ENCODE data around the gene NOLC1. TPM values are rescaled to one million over a fixed set of nuclear protein-coding genes. Genes with fewer than 3 reads are reported as not detected.

NOLC1 gene
- total RNA-seq, 2 donors from 2014 or later, result 26.3 to 37.6 TPM

DNA sequence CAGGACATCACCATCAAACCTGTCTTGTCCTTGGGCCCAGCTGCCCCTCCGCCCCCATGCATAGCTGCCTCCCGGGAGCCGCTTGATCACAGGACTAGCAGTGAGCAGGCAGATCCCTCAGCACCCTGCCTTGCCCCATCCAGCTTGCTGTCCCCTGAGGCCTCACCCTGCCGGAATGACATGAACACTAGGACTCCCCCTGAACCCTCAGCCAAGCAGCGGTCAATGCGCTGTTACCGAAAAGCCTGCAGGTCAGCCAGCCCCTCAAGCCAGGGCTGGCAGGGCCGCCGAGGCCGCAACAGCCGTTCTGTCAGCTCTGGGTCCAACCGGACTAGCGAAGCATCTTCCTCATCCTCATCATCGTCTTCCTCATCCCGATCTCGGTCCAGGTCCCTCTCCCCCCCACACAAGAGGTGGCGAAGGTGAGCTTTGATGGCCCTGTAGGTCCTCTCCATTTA, 5.2 kb upstream of the NOLC1 start:
- ATAC-seq (no peak), DNase-seq (no peak)
- intact Hi-C loops (cut with DNase I), result no loop called here

DNA sequence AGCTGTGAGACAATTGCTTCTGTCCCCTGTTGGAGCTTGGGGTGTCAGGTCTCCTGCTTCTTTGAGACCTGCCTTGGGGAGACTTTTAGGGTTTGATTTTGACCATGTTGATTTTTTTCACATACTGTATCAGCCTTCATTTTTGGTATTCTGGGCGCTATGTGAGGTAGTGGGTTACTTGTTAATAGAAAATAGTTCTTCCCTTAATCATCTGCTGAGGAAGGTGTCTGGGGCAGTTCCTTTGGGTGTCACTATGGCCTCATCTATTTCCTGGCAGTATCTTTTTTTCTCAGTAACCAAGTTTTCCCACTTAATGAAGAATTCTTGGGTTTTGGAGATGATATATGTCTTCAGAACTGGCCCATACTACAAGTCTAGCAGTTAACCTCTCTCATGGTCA, 4.6 kb upstream of the NOLC1 start:
- intact Hi-C loops (cut with DNase I), result no loop called here
- DNase-seq, result no peak
- no peak for ATAC-seq

DNA sequence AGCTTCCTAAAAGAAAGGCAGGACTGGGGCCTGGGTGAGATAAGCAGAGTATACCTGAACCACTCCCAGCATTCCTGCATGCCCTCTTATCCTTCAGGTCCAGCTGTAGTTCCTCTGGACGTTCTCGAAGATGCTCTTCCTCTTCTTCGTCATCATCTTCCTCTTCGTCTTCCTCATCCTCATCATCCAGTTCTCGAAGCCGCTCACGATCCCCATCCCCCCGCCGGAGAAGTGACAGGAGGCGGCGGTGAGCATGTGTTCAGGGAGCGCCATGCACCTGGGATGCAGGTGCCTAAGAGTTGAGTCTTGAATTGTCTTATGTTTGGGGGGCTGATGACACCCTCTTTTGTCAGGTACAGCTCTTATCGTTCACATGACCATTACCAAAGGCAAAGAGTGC, 3.9 kb upstream of the NOLC1 start:
- DNase-seq, result no peak
- intact Hi-C loops (cut with DNase I), result no loop called here
- no peak for ATAC-seq

DNA sequence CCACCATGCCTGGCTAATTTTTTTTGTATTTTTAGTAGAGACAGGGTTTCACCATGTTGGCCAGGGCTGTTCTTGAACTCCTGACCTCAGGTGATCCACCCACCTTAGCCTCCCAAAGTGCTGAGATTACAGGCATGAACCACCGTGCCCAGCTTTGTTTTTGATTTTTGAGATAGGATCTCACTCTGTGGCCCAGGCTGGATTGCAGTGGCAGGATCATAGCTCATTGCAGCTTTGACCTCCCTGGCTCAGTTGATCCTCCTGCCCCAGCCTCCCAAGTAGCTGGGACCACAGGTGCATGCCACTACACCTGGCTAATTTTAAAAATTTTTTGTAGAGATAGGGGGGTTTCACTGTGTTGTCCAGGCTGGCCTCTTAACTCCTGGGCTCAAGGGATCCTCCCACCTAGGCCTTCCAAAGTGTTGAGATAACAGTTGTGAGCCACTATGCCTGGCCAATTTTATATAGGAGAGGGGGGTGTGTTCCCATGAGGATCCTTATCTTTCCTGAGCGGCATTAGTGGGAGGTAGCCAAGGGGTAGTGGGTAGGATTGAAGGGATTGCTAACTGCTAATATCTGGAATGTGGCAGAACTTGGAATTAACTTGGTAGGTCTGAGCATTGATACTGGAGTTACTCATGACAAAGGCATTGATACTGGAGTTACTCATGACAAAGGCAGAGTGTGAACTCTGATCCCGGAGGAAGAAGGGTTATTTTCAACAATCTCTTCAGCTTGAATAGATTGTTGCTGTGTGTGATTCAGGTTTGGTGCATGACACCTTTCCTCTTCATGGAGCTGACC, 1.0 kb upstream of the NOLC1 start:
- no peak for ATAC-seq
- DNase-seq, result no peak
- intact Hi-C loops (cut with DNase I), result no loop called here

DNA sequence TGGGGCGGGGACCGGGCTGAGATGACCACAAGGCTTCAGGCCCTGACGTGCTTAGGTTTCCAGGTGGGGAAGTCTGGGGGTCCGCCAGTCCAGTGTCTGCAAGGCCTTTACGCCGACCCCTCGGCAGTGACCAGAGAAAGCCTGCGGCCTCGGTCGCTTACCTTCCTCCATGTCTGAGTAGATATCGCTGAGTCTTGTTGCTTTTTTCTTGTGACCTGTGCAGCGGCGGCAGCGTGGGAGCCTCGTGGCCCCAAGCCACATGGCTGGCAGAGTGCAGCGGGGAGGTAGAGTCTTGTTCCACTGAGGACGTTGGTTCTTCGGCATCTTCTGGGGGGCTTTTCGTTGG, 329 bp downstream of the NOLC1 start:
- DNase-seq (no peak), ATAC-seq (peak; percentile 1 to 14)
- intact Hi-C loops (cut with DNase I), result no loop called here

DNA sequence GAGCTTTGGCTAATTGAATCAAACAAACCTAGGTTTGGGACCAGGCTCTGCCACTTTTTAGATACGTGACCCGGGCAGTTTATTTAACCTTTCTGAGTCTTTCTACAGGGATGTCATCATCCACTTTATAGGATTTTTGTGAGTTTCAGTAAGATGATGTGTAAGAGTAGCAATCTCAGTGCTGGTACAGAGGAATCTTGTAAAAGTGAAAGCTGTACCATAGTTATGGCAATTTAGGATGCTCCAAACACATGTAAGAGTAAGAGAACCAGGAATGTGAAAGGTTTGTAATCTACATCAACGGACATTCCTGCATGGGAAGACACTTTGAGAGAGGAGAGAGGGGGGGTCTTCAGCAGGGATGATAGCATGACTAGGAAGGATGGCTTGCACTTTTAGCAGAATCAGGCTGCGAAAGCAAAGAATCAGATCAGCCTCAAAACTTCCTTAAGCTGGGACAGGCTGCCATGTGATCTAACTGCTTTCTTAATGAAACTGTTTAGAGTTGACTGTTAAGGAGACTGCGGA, 968 bp downstream of the NOLC1 start:
- ATAC-seq, result no peak

DNA sequence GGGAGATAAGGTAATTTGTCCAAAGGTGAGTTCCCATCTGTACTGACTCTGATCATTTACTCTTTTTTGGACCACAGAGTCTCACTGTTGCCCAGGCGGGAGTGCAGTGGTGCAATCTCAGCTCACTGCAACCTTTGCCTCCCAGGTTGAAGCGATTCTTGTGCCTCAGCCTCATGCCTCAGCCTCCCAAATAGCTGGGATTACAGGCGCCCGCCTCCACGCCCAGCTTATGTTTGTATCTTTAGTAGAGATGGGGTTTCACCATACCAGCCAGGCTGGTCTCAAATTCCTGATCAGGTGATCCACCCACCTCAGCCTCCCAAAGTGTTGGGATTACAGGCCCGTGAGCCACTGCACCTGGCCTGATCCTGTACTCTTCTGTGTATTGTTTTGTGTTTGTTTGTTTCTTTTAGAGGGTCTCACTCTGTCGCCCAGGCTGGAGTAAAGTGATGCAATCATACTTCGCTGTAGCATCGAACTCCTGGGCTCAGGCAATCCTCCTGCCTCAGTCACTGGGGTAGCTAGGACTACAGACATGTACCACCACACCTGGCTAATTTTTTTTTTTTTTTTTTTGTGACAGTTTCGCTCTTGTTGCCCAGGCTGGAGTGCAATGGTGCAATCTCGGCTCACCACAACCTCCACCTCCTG, 2.4 kb downstream of the NOLC1 start:
- DNase-seq (no peak), ATAC-seq (no peak)
- intact Hi-C loops (cut with DNase I), result no loop called here

More for the DNA sequence above, 968 bp downstream of the NOLC1 start:
- no peak for DNase-seq
- intact Hi-C loops (cut with DNase I), result no loop called here

DNA sequence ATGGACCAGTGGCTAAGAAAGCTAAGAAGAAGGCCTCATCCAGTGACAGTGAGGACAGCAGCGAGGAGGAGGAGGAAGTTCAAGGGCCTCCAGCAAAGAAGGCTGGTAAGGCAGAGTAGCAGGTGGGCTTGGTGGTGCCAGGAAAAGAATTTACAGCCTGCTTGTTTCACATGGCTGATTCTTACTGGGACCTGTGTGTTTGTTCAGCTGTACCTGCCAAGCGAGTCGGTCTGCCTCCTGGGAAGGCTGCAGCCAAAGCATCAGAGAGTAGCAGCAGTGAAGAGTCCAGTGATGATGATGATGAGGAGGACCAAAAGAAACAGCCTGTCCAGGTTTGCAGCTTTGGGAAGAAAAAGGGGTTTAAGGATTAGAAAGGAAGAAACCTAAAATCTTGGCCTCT, 5.0 kb downstream of the NOLC1 start:
- intact Hi-C loops (cut with DNase I), result no loop called here
- no peak for DNase-seq
- ATAC-seq, result no peak

DNA sequence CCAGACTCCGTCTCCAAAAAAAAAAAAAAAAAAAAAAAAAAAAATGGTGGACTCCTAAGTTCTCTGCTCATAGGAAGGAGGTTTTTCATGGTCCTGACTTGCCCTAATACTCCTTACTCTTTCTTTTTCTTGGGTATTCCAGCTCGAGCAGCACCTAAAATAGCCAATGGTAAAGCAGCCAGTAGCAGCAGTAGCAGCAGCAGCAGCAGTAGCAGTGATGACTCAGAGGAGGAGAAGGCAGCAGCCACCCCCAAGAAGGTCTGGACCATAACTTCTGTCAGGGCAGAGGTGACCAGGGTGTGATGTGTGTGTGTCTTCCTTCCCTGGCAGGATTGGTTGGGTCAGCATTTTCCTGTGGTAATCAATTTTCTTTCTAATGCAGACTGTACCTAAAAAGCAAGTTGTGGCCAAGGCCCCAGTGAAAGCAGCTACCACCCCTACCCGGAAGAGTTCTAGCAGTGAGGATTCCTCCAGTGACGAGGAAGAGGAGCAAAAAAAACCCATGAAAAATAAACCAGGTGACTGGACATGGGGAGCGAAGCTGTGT, 6.9 kb downstream of the NOLC1 start:
- intact Hi-C loops (cut with DNase I), result no loop called here
- DNase-seq (no peak), ATAC-seq (no peak)

DNA sequence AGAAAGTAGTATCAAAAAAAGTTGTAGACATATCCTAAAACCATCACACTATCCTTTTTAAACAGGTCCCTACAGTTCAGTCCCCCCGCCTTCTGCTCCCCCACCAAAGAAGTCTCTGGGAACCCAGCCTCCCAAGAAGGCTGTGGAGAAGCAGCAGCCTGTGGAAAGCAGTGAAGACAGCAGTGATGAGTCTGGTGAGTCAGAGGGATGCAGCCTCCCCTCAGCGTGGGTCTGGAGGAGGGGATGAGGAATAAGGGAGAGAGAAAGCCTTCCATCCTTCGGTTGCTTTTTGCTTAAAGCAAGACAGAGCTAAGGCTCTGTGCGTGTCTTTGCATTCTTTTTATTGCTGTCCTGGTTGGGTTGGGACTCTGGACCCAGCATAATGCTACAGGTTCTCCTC, 7.6 kb downstream of the NOLC1 start:
- DNase-seq, result no peak
- intact Hi-C loops (cut with DNase I), result loop anchor here (10.0 kb wide), 2 partner anchors 65 to 425 kb away; partner anchors contain the start of gene ELOVL3 (in 1 of the 2)
- no peak for ATAC-seq

DNA sequence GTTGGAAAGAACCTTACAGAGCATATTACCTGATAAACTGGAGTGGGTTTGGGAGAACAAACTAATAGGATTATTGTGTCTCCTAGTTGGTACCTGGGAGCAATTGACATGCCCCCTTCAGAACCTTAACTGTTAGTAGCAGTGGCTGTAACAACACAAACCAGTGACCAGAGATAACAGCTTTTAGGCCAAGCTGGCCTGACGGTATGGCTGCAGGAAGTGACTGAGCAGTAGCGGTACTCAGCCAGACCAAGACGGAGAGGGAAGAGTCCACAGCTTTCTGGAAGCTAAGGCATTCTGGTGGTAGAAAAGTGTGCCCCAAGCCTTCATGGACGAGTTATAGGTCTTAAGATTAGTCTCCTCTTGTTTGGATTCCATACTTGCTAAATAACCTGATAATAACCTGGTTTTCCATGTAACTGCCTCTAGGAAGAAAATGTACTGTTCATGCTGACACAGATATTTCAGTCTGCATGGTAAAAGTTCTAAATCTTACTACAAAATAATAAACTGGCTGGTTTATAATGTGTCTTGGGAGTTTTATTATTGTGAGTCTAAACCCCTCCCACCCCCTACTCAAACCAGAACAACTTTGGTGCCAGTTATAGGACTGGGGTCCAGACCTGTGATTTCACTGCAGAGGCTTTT, 11.3 kb downstream of the NOLC1 start:
- no peak for ATAC-seq
- intact Hi-C loops (cut with DNase I), result loop anchor here (10.0 kb wide), 2 partner anchors 61 to 421 kb away; partner anchors contain the start of gene ELOVL3 (in 1 of the 2)
- DNase-seq, result no peak

DNA sequence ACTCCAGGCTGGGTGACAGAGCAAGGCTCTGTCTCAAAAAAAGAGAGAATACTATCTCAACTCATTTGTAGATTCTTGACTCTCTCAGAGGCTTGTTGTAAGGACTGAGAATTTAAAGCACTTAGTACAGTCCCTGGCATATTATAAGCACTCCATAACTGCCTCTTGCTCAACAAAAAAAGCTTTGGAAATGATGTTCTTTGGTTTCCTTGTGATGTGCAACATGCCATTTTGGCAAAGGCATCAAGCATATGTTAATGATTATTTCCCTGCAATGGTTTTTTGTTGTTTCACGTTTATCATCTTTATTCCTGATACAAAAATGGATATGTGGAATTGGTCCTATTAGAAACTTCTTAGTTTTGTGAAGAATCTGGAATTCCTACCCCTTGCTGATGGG, 15.7 kb downstream of the NOLC1 start:
- ATAC-seq, result no peak
- intact Hi-C loops (cut with DNase I), result loop anchor here (5.0 to 10.0 kb wide), 5 partner anchors 57 to 417 kb away; partner anchors contain the start of genes ELOVL3 (in 2 of the 2) and NFKB2 (in 1 of the 2)
- DNase-seq, result no peak

DNA sequence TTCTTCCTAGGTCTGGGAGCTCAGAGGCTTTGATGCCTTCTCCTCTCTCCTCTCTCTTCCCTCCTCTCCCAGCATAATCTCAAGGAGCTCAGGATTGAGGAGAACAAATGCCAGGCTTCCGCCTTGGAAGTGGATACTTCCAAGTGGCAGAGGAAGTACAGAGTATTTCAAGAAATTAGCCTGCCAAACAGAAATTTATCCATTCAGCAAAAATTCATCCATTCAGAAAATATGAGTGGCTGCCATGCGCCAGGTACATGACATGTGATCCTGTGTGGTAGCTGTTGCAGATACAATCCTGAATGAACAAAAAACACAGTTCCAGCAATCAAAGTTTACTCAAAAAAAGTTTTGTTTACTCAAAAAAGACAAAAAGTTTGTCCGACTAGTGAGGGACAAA, 18.4 kb downstream of the NOLC1 start:
- intact Hi-C loops (cut with DNase I), result no loop called here
- ATAC-seq (no peak), DNase-seq (no peak)

DNA sequence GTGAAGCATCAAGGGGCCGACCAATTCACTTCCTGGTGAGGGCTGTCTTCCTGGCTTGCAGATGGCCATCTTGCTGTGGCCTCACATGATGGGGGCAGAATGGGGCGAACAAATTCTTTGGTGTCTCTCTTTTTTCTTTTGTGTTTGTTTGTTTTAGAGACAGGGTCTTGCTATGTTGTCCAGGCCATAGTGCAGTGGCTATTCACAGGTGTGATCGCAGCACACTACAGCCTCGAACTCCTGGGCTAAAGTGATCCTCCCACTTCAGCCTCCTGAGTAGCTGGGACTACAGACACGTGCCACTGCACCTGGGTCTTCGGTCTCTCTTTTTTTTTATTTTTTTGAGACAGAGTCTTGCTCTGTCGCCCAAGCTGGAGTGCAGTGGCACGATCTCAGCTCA, 20.1 kb downstream of the NOLC1 start:
- intact Hi-C loops (cut with DNase I), result no loop called here
- no peak for ATAC-seq

DNA sequence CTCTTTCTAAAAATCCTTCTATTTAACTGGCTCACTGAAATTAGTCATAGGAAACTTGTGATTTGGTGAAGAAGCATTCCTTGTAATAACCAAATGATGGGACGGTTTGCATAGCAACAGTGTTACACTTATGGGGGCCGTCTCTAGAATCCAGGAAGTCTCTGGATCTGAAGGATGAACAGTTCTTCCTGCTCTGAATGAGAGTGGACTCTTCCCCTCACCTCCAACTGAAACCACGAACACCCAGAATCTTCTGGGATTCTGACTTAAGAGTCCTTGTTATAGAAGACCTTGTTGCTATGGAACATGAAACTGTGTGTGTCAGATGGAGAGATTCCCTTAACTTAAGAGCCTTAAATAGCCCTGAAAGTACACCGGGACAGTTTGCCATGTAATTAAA, 23.2 kb downstream of the NOLC1 start:
- DNase-seq (no peak), ATAC-seq (no peak)
- intact Hi-C loops (cut with DNase I), result no loop called here

More for the DNA sequence above, 20.1 kb downstream of the NOLC1 start:
- DNase-seq, result no peak

DNA sequence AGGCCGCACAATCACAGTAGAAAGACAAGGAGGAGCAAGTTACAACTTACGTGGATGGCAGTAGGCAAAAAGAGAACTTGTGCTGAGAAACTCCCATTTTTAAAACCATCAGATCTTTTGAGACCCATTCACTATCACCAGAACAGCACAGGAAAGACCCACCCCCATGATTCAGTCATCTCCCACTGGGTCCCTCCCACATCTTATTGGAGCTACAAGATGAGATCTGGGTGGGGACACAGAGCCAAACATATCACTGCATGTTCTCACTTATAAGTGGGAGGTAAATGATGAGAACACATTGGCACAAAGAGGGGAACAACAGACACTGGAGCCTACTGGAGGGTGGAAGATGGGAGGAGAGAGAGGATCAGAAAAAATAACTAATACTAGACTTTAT, 32.4 kb downstream of the NOLC1 start:
- ATAC-seq (peak in 1 of 2 donors; percentile 19), DNase-seq (no peak)
- intact Hi-C loops (cut with DNase I), result no loop called here

DNA sequence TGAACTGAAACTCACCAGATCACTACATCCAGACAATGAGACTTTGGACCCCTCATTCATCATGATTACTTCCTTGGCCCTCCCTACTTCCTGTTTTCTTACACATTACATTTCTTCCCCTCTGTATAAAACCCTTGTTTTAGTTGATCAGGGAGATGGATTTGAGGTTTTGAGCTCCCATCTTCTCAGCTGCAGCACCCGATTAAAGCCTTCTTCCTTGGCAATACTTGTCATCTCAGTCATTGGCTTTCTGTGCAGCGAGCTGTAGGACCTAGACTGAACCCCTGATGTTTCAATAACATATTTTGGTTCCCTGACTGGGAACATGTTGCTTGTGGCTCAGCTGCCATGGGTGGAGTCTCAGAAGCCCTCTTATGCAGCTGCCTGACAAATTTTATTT, 33.1 kb downstream of the NOLC1 start:
- DNase-seq (no peak), ATAC-seq (no peak)
- intact Hi-C loops (cut with DNase I), result no loop called here

DNA sequence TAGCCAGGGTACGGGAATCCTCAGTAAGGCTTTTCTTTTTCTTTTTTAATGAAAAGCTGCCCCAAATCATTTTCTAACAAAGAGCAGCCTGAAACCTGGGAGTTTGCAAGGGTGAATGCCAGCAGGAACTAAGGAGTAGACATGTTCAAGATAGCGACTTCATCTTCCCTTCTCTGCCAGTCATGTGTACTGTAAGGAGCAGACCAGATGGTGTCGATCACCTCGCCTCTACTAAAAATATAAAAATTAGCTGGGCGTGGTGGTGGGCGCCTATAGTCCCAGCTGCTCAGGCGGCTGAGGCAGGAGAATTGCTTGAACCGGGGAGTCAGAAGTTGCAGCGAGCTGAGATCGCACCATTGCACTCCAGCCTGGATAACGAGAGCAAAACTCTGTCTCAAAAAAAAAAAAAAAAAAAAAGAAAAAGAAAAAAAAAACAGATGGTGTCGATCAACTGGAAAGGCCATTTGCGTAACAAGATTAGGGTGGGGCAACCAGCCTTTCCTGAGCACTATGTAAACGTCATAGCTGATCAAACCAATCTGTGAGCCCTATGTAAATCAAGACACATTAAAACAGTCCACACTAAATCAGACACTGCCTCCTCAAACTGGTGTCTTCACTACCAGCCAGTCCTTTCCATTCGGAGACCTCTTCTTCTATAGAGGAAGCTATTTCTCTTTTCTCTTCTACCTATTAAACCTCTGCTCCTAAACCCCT, 33.8 kb downstream of the NOLC1 start:
- no peak for DNase-seq
- ATAC-seq, result peak; percentile 39 to 47
- intact Hi-C loops (cut with DNase I), result no loop called here

DNA sequence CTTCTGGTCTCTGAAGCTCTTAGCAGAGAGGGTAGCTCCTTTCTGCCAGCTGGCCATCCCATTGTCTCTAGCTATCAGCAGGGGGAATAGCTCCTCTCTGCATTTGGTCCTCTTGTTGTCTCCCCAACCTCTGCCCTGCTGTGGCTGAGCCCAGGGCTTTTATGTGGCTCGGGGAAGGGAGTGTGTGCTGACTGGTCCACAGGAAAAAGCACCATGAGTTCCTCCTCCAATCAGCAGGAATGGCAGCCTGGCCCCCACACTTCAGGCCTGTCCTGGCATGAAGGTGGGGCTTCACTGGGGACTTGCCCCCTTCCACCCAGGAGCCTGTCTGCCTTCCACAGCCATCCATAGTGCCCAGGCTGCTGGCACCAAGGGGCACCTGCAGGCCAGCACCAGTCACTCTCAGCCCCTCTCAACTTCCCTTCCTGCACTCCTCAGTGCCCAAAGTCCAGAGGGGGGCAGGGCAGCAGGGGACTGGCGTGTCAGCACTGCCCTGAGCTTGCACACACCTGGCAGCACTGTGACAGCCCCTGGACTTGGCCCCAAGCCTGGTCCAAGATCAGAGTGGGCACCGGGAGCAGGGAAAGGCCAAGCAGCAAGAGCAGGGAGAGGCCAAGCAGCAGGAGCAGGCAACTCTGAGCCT, 36.2 kb downstream of the NOLC1 start:
- ATAC-seq, result no peak
- intact Hi-C loops (cut with DNase I), result no loop called here

More for the DNA sequence above, 36.2 kb downstream of the NOLC1 start:
- DNase-seq, result no peak
